NCI-H510A treated with DMSO at 0.1 percent for 48 hours (cell line): ENCODE data around the gene COL8A1.
"Not testable (repeated sequence)": the region's sequence is repeated elsewhere in the genome, so short reads cannot be mapped to it uniquely, and the experiment has no call there.

Experiments
- DNase-seq: peaks from one replicate; lab custom pipeline; 2025; lab: John Stamatoyannopoulos, UW

The COL8A1 gene

DNA sequence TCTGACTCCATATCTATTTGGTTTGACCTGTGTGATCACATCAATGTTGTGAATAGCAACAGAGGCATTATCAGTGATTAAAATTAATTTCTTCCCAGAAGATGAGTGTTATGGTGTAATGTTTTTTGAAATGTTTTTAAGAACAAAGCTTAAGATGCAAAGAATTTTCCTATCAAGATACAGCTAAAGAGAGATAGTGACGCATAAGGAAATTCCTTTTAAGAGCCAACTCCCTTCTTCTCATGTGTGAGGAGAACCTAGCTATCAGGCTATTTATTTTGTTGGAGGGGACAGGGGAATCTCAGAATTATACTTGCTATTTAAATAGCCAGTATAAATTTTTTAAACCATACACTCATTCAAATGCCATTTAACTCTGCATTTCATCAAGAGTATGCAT is 71.3 kb downstream of the COL8A1 start:
- no peak for DNase-seq

DNA sequence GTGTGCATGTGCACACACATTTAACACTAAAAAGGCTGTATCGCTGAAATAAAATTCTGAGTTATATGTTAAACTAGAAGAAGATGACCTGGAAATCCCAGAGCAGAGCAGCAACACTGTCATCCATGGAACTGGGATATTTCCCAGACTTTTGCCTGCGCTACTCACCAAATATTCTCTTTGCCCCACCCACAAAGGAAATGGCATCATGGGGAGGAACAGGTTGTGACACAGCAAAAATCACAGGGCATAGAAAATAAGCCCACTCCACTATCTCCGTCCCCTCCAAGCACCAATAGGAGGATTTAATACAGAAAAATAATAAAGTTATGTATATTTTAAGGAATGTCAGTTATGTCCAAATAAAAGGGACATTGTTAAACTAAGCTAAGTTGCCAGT is 71.7 kb downstream of the COL8A1 start:
- no peak for DNase-seq

DNA sequence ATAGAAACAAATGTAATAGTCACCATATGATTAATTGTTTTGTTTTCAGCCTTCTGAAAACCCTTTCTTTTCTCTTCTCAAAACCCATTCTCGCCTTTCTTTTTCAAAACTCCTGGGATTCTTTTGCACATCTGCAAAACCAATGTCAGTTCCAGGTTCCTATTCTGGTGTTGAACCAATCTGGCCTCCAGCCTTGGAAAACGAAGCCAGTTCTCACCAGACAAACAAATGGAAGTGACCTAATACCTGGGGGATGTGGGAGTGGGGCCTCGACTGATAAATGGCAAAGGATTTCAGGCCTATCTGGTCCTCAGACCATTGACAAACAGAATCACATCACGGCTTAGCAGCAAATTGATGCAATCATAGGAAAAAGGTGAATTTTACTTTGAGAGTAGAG is 73.0 kb downstream of the COL8A1 start:
- no peak for DNase-seq

DNA sequence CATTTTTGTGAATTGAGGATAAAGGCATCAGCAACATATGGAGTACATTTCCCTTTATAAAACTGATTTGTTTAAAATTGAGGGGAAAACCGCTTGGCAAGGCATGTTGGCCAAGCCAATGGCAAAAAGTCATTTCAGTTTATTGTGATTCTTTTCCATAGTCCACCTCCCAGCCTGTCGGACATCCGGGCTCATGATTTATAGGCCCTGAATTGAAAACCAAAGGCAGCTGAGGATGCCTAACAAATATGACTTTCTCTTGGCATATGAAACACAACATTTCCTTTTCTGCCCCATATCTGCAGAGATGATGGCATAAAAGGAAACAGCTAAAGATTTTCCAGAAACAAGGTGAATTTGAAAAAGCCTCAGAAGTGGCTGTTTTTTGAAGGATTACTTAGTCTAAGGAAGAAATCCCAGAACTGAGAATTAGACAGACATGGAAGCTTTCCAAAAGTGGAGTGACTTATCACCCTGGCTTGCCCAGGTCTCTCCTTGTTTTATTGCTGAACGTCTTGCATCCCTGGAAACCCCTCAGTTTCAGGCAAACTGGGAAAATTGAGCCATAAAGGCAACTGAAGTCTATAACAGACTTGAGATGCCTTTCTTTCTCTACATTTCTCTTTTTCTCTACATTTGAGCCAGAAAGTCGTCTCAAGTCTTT is 74.0 kb downstream of the COL8A1 start:
- DNase-seq = no peak

DNA sequence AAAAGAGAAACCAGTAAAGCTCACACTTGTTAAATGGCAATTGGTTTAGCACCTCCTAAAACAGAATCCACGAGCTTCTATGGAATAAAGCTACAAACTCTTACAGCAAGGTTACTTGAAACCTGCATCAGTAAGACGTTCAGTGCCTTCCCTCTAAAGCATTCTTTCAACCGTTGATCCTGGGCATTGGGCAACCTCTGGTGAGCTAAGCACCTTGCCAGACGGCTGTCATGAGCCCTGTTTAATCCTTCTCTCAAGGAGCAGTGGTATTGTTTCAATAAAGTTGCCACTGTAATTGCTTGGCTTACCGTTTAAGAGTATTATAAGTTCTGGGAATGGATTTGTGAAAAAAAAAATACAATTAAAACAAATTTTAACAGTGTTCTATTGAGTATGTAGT is 75.0 kb downstream of the COL8A1 start:
- DNase-seq = no peak

DNA sequence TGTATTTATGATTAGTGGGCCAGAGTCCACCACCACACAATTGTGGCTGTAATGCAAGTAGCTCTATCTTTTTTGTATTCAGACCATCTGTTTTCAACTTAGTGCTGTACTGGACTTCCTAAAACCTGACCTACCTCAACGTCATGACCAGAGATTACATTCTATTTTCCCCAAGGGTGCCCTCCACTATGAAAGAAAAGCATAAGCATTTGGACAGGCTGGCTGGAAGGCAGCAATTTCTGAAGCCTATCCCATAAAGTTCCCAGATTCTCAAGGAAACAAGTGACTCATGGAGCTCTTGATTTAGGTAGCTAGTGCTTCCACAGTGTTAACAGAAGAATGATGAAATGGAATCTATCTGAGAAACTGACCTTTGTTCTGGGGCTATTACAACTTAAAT is 75.8 kb downstream of the COL8A1 start:
- DNase-seq = no peak

DNA sequence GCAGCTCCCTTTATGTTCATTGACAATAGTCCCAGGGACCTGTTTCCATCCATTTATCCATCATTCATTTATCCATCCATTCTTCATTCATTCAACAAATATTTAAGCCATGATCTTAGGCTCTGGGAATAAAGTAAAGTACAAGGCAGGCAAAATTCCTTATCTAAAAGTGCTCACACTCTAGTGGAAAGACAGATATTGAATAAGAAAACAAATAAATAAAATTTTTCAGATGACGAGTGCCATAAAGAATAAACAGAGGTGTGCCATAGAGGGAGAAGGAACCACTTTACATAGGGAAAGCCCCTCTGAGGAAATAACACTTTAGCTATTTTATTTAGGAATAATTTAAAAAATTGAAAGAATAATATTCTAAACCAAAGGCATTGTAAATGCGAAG is 76.2 kb downstream of the COL8A1 start:
- no peak for DNase-seq

DNA sequence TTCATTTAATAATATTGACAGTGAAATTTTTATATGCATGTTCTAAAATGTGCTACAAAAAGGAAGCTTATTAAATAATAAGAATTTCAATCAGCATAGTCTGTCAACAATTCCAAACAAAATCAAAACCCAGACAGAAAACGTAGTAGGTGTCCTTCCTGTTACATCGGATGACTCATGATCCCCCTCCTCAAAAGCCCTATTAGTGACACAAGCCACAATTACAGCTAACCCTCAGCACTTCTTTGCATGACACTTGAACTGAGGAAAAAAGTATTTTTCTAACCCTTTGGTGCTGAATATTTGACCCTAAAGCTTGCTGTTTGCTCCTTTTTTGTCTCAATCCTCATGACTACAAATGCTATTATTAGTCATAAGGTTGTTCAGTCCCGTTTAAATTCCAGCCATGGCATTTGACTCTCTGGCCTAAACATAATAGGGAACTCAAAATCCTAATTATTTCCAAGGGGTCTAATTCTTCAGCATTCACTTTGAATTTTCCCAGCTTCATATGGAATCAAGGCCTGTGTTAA is 78.1 kb downstream of the COL8A1 start:
- no peak for DNase-seq

DNA sequence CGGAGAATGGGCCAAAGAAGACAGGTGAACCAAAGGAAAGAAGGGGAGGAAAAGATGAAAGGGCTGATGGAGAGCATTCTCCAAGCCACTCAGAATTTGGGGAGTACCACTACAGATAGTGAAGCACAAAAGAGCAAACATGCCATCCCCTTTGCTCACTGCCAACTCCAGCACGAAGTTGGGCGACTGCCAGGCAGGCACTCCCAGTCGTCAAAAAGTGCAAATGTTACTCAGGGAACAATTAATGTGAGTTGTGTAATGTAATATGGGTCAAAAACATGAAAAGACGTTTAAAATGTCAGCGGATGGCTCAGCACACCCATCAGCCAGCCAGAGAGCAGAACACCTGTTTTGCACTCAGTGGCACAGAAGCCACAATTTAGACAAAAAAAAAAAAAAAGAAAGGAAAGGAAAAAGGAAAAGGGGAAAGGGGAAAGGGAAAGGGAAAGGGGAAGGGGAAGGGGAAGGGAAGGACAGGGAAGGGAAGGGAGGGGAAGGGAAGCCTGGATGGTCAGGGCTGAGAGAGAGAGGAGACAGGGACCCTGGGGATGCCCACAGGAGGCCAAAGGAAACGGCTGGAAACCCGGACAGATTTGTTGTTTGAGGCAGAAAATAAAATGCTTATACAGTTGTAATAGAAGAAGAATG is 82.7 kb downstream of the COL8A1 start:
- DNase-seq = peak; percentile 3

DNA sequence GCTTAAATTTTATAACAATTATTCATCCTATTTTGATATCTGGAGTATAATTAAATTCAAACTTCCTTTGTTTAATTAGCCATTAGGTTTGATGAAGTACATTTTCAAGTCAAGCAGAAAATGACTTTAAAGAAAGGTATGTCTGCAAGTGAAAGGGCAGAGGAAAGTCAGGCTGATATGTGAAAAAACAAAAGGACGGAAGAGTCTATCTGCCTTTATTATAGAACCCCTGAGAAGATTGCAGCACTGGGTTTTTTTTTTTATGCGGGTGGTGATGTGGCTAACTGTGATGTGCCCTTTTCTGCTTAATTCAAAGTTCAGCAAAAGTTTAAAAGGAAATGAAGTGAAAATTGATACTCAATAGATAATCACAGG is 83.2 kb downstream of the COL8A1 start:
- DNase-seq = no peak

DNA sequence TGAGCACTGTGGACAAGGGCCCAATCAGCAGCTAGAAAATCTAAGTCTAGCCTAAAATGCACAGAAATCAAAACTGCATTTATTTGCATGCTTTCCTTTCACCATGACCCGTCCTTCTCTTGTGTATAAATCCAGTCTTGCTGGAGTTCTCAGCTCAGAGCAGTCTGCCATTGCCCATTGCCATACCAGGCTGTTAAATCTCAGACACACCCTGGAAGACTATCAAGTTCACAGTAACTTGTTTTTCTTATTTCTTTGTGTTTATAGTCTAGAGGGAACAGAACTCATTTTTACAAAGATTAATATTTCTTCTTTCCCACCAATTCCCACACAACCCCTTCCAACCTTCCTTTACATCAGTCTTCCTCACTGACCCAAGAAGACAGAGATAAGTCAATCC is 85.9 kb downstream of the COL8A1 start:
- DNase-seq = no peak

DNA sequence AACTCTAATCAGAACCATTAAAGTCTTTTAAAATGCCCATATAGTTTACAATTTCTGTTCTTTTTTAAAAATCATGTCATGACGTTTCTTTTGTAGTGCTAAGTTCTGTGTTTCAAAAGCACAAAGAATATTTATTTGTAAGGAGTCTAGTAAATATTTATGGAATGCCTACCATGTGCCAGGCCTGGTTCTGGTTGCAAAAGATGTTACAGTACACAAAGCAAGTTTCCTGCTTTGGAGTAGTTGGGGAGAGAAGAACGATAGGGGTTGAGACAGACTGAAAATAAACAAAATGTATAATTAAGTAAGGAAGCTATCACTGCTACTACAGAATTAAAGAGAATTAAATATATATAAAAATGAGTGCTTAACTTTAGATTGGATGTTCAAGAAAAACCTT is 92.5 kb downstream of the COL8A1 start:
- no peak for DNase-seq

DNA sequence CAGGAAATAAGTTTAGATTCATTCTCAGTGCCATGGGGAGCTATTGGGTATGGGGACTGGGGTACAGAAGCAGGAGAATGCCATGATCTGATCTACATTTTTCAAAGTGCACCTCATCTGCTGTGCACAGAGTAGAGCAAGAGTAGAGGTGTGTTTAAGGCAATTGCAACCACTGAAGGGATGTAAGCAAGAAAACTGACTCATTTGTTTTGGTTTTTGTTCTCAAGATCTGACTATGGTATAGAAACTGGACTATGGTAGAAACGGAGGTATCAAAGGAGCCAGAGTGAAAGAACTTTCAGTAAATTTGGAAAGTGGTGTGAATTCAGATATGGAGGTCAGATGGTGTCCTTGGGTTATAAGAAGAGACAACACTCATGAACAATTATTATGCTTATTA is 93.1 kb downstream of the COL8A1 start:
- no peak for DNase-seq

DNA sequence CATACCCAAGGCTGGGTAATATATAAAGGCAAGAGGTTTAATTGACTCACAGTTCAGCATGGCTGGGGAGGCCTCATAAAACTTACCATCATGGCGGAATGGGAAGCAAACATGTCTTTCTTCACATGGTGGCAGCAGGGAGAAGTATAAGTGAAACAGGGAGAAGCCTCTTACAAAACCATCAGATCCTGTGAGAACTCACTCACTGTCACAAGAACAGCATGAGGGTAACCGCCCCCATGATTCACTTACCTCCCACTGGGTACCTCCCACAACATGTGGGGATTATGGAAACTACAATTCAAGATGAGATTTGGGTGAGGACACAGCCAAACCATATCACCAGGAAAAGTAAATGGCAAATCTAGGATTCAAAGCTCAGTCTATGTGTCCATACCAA is 102.0 kb downstream of the COL8A1 start:
- not testable (repeated sequence) for DNase-seq

DNA sequence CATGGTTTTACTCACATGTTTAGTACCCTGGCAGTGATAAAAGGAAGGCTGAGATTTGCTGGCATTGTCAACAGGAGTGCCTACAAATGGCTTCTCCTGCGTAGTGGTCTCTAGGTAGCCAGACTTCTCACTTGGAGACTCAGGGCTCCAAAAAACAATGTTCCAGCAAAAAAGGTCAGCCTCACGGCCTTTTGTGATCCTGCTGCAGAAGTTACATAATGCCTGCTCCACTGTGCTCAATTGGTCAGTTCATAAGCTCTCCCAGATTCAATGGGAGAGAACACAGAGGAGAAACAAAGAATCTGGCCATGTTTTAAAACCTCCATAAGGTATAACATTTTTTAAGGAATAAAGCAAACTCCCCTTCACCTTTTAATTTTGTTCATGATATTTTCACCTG is 103.2 kb downstream of the COL8A1 start:
- no peak for DNase-seq

DNA sequence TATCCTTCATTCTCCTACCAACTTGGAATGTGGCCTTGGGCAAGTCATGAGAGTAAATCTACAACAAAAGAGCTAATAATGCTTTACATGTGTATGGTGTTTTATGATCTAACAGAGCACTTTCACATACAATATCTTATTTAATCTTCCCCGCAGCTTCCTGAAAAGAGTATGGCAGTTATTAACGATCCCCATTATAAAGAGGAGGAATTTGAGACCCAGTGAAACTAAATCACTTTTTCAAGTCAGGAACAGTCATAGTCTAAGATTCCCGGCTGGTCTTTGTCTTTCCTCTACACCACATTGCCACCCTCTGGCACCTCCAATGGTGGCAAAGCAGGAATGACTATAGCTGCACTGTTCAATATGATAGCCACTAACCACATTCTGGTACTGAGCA is 109.5 kb downstream of the COL8A1 start:
- peak; percentile 2 for DNase-seq

DNA sequence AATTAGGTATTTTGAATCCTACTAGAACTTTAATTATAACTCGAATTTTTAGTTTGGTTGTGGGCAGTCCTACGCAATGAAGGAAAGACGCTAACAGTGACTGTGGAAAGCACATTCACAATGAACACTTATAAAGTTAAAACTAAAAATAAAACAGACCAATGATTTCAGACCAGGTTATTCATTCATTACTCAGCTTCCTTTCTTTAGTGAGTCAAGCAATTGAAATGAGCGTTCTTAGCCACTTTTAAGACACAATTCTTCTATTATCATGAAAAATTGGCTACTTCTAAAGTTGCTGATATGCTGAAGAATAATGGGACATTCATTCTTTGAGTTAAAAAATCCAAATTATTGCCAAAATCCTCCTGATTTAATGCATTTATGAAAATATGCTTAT is 113.3 kb downstream of the COL8A1 start:
- DNase-seq = no peak

DNA sequence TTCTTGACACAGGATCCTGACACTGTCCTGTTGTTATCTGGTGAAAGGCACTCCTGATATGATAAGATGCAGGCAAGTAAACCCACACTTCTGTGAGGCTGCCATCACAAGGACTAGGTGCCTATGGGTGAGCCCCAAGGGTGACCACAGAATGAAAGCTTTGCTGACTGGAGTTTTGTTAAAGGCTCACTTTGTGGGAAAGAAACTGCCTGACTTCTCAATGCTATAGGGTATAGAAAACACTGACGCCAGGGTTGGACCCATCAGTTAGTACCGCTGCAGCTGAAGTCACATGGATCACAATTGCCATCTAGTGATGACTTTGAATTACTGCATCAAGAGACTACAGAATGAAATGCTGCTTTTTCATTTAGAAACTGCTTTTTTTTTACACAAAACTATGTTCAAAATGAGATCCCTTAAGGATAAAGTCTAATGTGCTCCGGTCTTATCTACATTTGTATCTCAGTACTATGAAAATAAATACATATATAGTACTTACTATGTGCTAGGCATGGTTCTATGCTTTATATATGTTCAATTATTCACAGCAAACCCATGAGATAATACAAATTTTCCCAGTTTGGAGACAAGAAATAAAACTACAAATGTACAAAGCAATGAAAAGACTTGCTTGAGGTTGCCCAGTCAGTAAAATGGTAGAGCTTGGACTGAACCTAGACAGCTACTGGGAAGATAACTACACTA is 115.0 kb downstream of the COL8A1 start:
- DNase-seq = peak; percentile 64

DNA sequence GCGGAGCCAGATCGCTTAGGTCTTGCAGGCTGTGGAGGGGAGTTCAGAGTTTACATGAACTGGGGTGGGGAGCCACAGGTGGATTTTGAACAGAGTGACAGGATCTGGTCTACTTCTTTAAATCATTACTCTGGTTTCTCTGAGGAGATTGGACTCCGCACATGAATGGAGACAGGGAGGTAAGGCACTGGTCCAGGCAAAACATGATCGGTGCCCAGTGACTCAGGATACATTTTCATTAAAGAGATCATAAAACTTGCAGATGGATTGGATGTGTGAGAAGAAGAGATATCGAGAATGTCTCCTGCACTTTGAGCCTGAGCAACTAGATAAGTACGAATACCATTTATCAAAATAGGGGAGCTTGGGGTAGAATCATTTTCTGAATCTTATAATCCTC is 117.4 kb downstream of the COL8A1 start:
- DNase-seq = no peak

DNA sequence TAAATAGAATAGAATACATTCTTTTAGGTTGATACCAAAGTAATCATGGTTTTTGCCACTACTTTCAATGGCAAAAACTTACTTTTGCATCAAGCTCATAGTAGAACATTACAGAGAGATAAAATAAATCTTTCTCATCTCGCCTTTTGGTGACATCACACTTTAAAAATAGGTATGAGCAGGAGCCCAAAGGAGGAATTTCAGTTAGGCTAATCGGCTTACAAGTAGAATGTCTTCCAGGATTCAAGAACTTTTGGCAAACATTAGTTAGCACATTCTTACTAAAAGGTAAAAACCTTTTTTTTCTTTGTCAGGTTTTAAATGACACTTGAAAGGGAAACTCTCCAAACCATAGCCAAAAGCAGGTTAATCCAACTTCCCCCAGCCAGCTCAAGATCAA is 119.6 kb downstream of the COL8A1 start:
- no peak for DNase-seq

DNA sequence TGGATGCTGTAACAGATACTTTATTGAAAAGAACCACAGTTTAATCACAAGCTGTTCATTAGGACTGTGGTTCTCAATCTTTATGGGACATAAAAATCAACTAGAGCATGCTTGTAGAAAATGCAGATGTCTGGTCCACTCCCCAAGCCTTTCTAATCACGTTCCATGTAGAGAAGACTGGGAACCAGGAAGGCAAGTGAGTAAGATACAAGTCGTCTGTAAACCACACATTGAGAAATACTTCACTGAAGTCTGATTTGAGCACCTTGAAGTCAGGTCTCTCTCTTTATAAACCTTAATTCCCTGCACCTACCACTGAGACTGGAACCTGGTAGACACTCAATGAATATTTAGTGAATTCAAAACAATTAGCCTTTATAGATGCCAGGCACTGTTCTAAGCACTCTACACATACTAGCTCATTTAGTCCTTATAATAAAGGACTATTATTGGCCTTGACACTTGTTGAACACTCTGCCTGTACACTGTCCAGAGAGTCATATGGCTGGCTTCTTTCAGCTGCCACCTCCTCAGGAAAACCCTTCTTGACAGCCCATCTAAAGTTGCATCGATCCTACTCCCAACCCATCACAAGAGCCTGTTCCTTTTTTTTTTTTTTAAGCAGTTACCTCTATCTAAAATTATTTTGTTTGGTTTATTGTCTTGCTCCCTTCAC is 120.2 kb downstream of the COL8A1 start:
- DNase-seq = no peak

DNA sequence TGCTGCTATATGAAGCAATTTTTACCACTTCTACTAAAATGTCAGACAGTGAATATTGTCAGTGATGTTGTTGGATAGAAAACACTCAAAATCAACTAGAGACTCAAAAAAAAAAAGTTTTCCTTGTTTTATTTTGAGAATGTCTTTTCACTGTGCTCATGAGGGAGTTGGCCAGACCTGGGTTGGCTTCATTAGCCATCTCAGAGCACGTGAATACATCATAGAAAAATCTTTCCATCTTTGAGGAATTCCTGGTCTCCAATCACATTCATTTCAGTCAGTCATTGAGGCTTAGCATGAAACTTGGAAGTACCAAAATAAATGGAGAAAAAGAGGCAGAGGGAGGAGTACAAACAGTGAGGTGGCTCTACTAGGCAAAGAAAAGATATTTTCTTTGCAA is 121.6 kb downstream of the COL8A1 start:
- DNase-seq = no peak

DNA sequence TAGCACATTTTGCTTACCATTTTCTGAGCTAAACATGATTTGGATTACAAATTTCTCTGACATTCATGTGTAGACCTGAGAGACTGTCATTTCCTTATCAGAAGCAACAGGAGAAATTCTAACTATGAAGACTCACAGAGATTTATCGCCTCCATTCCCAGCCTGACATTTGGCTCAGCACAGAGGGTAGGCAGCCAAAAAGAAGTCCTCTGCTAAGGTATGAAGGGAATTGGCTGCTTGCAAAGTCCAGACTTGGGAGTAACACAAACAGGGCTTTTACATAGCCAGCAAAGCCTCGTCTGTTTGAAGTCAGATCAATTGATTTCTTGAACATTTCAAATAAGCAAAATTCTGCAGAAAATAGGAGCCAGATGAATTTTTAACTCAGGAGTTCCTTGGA is 122.2 kb downstream of the COL8A1 start:
- DNase-seq = no peak
